ENCODE data around the gene MCM10. TPM values are rescaled to one million over a fixed set of nuclear protein-coding genes. Genes with fewer than 3 reads are reported as not detected.

MCM10 gene
- polyA plus RNA-seq, 1 experiment: 2.3 TPM

GRCh38 chr10:13182424-13182823 lies 21.1 kb downstream of the MCM10 start:
- Histone ChIP-seq H3K36me3 (ENCODE audit: control insufficient read depth, insufficient read depth, low read length) (peaks cover 2% of the 10 kb centered on the region), H3K4me3 (ENCODE audit: low read depth, low read length) (no peak overlapping the region), H3K27me3 (ENCODE audit: control insufficient read depth, insufficient read depth, low read length) (no peaks in the 10 kb centered on the region)
- TF ChIP-seq, protein P1, sequence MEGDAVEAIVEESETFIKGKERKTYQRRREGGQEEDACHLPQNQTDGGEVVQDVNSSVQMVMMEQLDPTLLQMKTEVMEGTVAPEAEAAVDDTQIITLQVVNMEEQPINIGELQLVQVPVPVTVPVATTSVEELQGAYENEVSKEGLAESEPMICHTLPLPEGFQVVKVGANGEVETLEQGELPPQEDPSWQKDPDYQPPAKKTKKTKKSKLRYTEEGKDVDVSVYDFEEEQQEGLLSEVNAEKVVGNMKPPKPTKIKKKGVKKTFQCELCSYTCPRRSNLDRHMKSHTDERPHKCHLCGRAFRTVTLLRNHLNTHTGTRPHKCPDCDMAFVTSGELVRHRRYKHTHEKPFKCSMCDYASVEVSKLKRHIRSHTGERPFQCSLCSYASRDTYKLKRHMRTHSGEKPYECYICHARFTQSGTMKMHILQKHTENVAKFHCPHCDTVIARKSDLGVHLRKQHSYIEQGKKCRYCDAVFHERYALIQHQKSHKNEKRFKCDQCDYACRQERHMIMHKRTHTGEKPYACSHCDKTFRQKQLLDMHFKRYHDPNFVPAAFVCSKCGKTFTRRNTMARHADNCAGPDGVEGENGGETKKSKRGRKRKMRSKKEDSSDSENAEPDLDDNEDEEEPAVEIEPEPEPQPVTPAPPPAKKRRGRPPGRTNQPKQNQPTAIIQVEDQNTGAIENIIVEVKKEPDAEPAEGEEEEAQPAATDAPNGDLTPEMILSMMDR (IDR thresholded peaks at IDR 0.05; ENCODE audit: insufficient read depth, low read depth, low read length): no peak
- CTCF ChIA-PET: interaction anchor here (2.2 kb wide), 1 partner anchor 24 kb away, joined by 6 read pairs; no protein-coding TSS in a partner anchor
- DNase-seq (ENCODE audit: low read depth): no peak
- POLR2A ChIA-PET: no interaction called here

DNA sequence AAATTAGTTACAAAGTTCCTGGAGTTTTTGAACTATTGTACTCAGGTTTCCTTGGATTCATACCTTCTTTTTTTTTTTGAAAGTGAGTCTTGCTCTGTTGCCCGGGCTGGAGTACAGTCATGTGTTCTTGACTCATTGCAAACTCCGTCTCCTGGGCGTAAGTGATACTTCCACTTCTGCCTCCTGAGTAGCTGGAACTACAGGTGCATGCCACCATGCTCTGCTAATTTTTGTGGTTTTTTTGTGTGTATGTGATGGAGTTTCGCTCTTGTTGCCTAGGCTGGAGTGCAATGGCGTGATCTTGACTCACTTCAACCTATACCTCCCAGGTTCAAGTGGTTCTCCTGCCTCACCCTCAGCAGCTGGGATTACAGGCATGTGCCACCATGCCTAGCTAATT lies 22.3 kb downstream of the MCM10 start:
- TF ChIP-seq, protein P1 (IDR thresholded peaks at IDR 0.05; ENCODE audit: insufficient read depth, low read depth, low read length): no peak
- CTCF ChIA-PET: no interaction called here
- POLR2A ChIA-PET: no interaction called here
- Histone ChIP-seq H3K4me3 (ENCODE audit: low read depth, low read length) (no peak overlapping the region), H3K27me3 (ENCODE audit: control insufficient read depth, insufficient read depth, low read length) (no peaks in the 10 kb centered on the region), H3K36me3 (ENCODE audit: control insufficient read depth, insufficient read depth, low read length) (peaks cover 2% of the 10 kb centered on the region)
- DNase-seq (ENCODE audit: low read depth): no peak

DNA sequence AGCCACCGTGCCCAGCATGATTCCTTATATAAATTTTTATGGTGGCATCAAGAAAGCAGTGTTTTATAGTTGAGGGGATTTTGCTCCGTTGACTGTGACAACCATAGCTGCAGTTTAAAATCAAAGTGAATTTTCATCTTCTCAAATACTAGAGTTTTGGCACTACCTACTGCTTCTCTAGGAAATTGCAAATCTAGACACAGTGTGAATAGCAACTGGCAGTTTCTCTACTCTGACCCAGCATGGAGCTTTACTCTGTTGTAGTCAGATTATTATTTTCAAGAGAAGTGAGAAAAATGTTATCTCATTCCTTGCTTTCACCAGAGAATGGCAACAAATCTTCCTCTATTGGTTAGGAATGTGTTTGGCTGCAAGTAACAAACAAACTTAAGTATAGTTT lies 22.9 kb downstream of the MCM10 start:
- no peak for DNase-seq (ENCODE audit: low read depth)
- no peak overlapping the region for H3K4me3 ChIP-seq (ENCODE audit: low read depth, low read length)
- CTCF ChIA-PET: interaction anchor here (0.6 to 0.8 kb wide), 2 partner anchors 10 to 391 kb away, joined by 3 read pairs; no protein-coding TSS in a partner anchor
- POLR2A ChIA-PET: no interaction called here
- TF ChIP-seq, protein P1 (IDR thresholded peaks at IDR 0.05; ENCODE audit: insufficient read depth, low read depth, low read length): no peak
- no peaks in the 10 kb centered on the region for H3K27me3 ChIP-seq (ENCODE audit: control insufficient read depth, insufficient read depth, low read length)
- H3K36me3 ChIP-seq (ENCODE audit: control insufficient read depth, insufficient read depth, low read length): peaks cover 2% of the 10 kb centered on the region

DNA sequence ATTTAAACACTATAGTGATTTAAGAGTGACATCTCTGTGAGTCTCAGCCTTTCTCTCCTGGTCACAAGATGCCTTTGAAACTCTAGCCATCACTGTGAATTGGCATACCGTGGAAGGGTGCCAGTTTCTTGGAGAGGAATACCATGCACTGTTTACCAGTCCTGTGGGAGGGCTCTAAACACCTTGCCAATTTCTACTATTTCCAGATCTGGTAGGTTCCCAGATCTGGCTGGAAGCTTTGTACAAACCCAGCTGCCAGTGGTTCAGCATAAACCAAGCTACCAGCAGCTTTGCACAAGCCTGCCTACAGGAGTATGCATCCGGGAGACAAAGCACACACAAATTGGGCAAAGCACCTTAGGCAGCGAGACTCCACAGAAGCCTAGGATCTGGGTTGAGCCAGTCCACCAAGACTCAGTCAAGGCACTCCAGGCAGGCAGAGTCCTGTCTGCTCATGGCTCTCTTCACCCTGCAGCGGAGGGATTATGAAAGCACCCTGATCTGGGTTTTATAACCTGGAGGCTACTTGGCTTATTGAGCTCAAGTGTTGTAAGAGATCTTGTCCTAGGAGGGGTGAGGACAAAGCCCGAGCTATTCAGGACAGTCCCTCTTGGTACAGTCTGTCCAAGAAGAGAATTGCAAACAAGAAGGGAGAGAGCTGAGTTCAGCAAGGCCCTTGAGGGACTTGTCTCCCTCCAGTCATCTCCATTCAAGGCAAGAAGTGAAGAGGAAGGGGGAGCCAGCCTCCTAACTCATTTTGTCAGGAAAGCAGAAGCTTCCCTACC lies 23.6 kb downstream of the MCM10 start:
- TF ChIP-seq, protein P1 (IDR thresholded peaks at IDR 0.05; ENCODE audit: insufficient read depth, low read depth, low read length): no peak
- CTCF ChIA-PET: interaction anchor here (0.6 to 1.3 kb wide), 5 partner anchors 10 to 591 kb away, joined by 3 to 4 read pairs (median 3); no protein-coding TSS in a partner anchor
- no peak for DNase-seq (ENCODE audit: low read depth)

DNA sequence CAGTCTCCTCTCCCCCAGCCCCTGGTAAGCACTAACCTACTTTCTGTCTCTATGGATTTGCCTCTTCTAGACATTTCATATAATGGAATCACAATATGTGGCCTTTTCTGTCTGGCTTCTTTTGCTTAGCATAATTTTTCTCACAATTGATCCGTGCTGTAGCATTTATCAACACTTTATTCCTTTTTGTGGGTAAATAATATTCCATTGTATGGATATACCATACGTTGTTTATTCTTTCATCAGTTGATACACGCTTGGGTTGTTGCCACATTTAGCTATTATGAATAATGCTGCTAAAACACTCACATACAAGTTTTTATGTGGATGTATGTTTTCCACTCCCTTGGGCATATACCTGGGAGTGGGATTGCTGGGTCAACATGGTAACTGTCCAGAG lies 25.8 kb downstream of the MCM10 start:
- TF ChIP-seq, protein P1 (IDR thresholded peaks at IDR 0.05; ENCODE audit: insufficient read depth, low read depth, low read length): no peak
- no peak for DNase-seq (ENCODE audit: low read depth)
- Histone ChIP-seq H3K36me3 (ENCODE audit: control insufficient read depth, insufficient read depth, low read length) (peaks cover 2% of the 10 kb centered on the region), H3K4me3 (ENCODE audit: low read depth, low read length) (no peak overlapping the region), H3K27me3 (ENCODE audit: control insufficient read depth, insufficient read depth, low read length) (no peaks in the 10 kb centered on the region)
- ChIA-PET POLR2A (no interaction called here), CTCF (no interaction called here)

More for the DNA sequence above, 23.6 kb downstream of the MCM10 start:
- H3K27me3 ChIP-seq (ENCODE audit: control insufficient read depth, insufficient read depth, low read length): no peaks in the 10 kb centered on the region
- POLR2A ChIA-PET: no interaction called here
- no peak overlapping the region for H3K4me3 ChIP-seq (ENCODE audit: low read depth, low read length)
- peaks cover 2% of the 10 kb centered on the region for H3K36me3 ChIP-seq (ENCODE audit: control insufficient read depth, insufficient read depth, low read length)
